HG02870 (cell line): Measurements from ENCODE around the gene BCLAF1.

Experiments used
- ATAC-seq: cut with Tn5 transposase; IDR thresholded peaks from one replicate; pipeline ENCODE4 v1.9.1; 2021; ENCODE audit warnings: mild to moderate bottlenecking, moderate library complexity; ENCODE audit not compliant: unreplicated experiment

Gene BCLAF1, protein sequence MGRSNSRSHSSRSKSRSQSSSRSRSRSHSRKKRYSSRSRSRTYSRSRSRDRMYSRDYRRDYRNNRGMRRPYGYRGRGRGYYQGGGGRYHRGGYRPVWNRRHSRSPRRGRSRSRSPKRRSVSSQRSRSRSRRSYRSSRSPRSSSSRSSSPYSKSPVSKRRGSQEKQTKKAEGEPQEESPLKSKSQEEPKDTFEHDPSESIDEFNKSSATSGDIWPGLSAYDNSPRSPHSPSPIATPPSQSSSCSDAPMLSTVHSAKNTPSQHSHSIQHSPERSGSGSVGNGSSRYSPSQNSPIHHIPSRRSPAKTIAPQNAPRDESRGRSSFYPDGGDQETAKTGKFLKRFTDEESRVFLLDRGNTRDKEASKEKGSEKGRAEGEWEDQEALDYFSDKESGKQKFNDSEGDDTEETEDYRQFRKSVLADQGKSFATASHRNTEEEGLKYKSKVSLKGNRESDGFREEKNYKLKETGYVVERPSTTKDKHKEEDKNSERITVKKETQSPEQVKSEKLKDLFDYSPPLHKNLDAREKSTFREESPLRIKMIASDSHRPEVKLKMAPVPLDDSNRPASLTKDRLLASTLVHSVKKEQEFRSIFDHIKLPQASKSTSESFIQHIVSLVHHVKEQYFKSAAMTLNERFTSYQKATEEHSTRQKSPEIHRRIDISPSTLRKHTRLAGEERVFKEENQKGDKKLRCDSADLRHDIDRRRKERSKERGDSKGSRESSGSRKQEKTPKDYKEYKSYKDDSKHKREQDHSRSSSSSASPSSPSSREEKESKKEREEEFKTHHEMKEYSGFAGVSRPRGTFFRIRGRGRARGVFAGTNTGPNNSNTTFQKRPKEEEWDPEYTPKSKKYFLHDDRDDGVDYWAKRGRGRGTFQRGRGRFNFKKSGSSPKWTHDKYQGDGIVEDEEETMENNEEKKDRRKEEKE

GRCh38 chr6:136289579-136290409 lies at the start of gene BCLAF1:
Gene BCLAF1, minus strand, starts transcription at chr6:136289846. Its CDS starts 9,980 bp downstream, at chr6:136279866.
- peak; percentile 92 for ATAC-seq

DNA sequence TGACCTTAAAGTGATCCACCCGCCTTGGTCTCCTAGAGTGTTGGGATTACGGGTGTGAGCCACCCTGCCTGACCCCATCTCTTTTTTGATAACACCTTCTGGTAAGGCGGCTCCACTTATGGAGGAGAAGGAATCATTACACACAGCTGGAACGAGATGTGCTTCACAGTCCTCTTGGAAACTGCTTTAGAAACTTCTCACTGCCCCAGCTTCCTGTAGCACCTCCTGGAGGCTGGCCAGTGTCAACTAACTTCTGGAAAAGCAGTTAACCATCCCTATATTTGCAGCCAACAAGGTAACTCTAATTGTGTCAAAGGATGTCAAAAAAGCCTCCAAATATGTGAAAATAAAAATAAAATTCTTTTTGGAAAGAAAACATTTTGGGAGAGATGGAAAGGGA lies 48.8 kb upstream of the BCLAF1 start:
- ATAC-seq, result no peak

DNA sequence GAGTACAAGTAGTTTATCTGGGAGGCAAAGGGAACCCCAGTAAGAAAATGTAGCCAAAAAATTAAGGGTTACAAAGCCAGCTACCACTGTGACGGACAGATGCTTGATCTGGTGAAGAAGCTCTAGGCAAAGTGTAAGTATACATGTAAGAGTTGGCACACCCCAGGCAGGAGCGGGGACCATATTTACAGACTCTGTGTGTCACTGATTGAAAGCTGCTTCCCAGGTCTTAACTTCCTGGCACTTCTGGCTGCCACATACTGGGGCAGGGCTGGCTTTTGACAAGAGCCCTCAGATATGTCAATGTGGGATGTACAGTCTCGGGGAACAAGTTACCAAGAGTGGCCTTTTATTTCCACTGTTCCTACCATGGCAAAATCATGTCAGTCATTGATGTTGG lies 48.0 kb upstream of the BCLAF1 start:
- no peak for ATAC-seq

DNA sequence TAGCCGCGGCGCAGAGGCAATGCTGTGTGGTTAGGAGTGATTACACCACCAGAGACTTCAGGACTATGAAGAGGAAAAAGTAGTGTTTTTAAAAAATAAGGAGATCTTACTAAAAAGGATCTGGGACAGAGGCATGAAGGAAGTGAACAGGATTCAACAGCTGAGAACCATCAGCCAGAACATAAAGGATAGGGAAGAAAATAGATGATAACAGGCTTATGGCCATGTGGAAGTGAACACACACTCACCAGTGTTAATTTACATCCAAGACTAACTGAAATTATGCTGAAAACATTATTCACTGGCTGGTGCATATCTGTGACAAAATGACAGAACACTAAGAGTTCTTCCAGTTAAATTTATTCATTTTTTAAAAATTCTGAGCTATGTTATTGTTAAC lies 47.5 kb upstream of the BCLAF1 start:
- no peak for ATAC-seq

GRCh38 chr6:136335736-136336363 lies 46.2 kb upstream of the BCLAF1 start:
- ATAC-seq, result no peak

GRCh38 chr6:136334853-136335252 lies 45.2 kb upstream of the BCLAF1 start:
- no peak for ATAC-seq

GRCh38 chr6:136334465-136334846 lies 44.8 kb upstream of the BCLAF1 start:
- no peak for ATAC-seq

DNA sequence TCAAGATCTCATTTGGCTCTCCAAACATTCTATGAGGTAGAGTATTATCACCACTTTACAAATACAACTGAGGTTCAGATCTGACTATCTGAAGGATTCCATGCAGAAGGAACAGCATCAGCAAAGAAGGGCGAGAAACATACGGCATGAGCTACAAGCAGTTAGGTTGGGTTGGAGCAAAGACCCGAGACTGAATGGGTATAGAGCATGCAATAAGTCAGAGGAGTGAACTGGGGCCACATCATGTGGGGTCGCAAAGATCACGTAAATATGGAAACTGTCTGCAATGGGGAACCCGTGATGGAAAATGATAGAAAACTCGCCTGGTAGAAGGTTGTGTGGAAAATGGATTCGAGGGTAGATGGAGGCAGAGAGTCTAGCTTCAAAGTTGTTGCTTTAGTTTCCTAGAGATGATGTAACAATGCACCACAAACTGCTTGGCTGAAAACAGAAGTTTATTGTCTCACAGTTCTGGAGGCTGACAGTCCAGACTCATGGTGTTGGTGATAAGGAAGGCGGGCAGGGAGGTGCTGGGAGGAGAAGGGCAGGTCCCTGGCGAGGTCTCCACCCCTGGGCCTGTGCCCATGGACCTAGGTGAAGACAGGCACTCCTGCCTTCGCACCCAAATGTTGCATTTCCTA lies 44.3 kb upstream of the BCLAF1 start:
- no peak for ATAC-seq

DNA sequence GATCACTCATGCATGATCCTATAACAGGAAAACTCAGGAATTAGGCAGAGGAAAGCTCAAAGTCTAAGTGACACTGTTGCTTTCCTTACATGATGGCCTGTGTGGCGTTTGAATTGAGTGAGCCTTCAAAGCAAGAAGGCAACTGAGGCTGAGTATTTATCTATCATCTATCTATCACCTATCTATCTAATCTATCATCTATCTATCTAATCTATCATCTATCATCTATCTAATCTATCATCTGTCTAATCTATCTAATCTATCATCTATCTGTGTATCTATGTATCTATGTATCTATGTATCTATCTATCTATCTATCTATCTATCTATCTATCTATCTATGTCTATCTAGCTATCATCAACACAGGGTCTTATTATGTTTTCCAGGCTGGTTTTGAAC lies 41.8 kb upstream of the BCLAF1 start:
- no peak for ATAC-seq

- ATAC-seq, result no peak
Observed at GRCh38 chr6:136330634-136331033, 41.0 kb upstream of the BCLAF1 start.

- no peak for ATAC-seq
Observed at GRCh38 chr6:136326038-136326553, 36.5 kb upstream of the BCLAF1 start.

DNA sequence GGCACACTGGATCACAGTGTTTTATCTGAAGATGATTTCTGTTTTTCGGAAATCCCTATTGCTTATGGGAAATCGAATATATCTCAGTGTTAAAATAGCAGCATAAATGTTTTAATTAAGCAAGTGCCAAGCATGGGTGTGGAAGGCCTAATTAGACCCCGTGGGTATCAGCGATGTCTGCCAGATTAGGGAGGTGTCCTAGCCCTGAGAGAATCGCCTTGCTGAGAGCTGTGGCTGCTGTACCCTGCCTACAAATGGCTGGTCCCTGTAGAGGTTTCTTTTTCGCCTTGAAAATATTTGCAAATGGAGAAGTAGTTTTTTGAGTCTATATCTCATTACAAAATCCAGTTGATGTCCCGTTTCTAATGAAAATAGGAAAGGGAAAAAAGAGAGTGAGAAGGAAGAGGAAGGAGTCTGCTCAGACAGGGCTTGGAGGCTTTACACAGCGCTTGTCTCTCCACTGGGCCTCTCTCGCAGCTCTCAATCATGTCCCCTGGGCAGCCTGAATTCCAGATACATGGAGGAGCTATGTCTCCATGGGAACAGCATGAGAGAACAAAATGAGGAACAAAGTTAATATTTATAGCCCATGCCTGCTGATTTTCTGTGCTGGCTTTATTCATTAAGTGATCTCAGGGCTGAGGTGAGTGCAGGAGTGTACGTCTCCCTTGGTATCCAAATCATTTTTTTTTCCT lies 35.2 kb upstream of the BCLAF1 start:
- ATAC-seq, result no peak

GRCh38 chr6:136323431-136324112 lies 33.9 kb upstream of the BCLAF1 start:
- ATAC-seq, result no peak

DNA sequence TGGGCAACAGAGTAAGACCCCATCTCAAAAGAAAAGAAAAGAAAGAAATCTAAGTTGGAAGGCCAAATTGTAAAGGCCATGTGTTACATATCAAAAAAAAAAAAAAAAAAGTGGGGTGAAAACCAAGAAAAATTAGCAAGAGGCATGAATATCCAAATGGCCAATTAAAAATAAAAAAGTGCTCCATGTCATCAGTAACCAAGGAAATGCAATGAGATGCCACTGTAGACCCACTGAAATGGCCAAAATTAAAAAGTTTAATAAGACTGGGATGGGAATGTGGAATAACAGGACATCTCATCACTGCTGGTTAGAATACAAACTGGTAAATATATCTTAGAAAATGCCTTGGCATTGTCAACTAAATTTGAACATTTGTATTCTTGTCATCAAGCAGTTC lies 30.1 kb upstream of the BCLAF1 start:
- no peak for ATAC-seq

DNA sequence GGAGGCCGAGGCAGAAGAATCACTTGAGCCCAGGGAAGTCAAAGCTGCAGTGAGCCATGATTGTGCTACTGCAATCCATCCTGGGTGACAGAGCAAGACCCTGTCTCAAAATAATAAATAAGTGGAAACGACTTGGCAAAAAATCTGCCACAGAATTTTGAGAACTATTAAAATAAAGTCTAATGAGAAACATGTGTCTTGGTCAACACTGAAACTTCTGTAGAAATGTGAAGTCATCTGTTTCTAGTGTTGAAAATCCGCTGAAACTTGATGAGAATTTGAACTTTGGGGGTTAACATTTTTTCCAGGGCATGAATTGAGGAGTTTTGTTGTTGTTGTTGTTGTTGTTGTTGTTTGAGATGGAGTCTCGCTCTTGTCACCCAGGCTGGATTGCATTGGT lies 29.0 kb upstream of the BCLAF1 start:
- no peak for ATAC-seq

DNA sequence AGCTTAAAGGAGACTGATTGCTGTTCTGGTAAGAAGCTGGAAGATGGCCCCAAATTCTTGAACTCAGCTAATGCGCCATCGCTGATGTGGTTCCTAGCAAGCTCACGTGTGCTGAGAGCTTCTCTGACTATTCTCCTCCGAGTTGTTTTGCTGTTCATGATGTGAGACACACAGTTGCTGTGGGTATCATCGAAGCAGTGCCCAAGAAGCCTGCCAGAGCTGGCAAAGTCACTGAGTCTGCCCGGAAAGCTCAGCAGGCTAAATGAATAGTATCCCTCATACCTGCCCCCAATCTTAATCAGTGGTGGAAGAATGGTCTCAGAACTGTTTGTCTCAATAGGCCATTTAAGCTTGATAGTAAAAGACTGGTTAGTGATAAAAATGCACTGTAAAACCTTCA lies 28.3 kb upstream of the BCLAF1 start:
- ATAC-seq, result no peak

- peak; percentile 74 for ATAC-seq
Observed at GRCh38 chr6:136317021-136317694, 27.5 kb upstream of the BCLAF1 start.

GRCh38 chr6:136315594-136315993 lies 25.9 kb upstream of the BCLAF1 start:
- no peak for ATAC-seq
